ENCODE data around the gene NCOA7. TPM values are rescaled to one million over a fixed set of nuclear protein-coding genes. Genes with fewer than 3 reads are reported as not detected.

The NCOA7 gene
- total and polyA plus RNA-seq, 9 of the 15 experiments (the other 6 are each of a cell fraction or from before 2014, with no cell fraction given) = 5.8 to 14.6 (median 9.3) TPM

- TF ChIP-seq CREB3L1 (IDR thresholded peaks at IDR 0.05; ENCODE audit: borderline replicate concordance, low read depth) (peak; percentile 55; the same call in 1 of the 2 replicates), HDAC1 (IDR thresholded peaks at IDR 0.05) (peak in 1 of 2 experiments; percentile 47; a peak in 1 of 4 replicates), ARNT (IDR thresholded peaks at IDR 0.05) (no peak), RB1 (IDR thresholded peaks at IDR 0.05; ENCODE audit: low read depth) (peak; percentile 73; the same call in 1 of the 2 replicates), E2F6 (IDR thresholded peaks at IDR 0.05; ENCODE audit: borderline replicate concordance in 1 of 2, extremely low read depth in 1 of 2, insufficient read depth in 1 of 2, insufficient read length in 1 of 2, low read depth in 1 of 2, low read length in 1 of 2, poor library complexity in 1 of 2, severe bottlenecking in 1 of 2) (peak in 1 of 2 experiments; percentile 80), HMGN3 (IDR thresholded peaks at IDR 0.05; ENCODE audit: borderline replicate concordance, extremely low read depth, insufficient read length, low read depth, low read length) (no peak), ZNF586 (CRISPR knock-in tag; conservative IDR thresholded peaks at IDR 0.05) (no peak), SMAD4 (CRISPR knock-in tag; conservative IDR thresholded peaks at IDR 0.05) (peak; percentile 64; the same call in 1 of the 2 replicates), NR2C1 (IDR thresholded peaks at IDR 0.05) (no peak), NR2C1 (tag; IDR thresholded peaks at IDR 0.05) (no peak), MGA (IDR thresholded peaks at IDR 0.05) (peak; percentile 85)
Measured at GRCh38 chr6:125749173-125749864, 41.4 kb upstream of the NCOA7 start, which contains the start of gene HEY2 (continued).
